IMR-90 (cell line): ENCODE data around the gene GPR152. TPM values are rescaled to one million over a fixed set of nuclear protein-coding genes. Genes with fewer than 3 reads are reported as not detected.

ENCODE experiments used
- ATAC-seq: fragments of 200-7000 bp; cut with Tn5 transposase; 2 replicates; pipeline ENCODE4 v1.9.1; 2020; ENCODE audit warnings: low read depth, mild to moderate bottlenecking, moderate library complexity
- BruUV-seq: library from RNA; stranded (reverse); fragments of 400-500 nt; replicated peaks from 2 replicates; lab custom pipeline; 2021; lab: Mats Ljungman, UMichigan
- CTCF ChIA-PET: fragments of 300-600 bp; formaldehyde crosslinking; extraction: SDS; loops from one replicate; lab custom pipeline; 2021; ENCODE audit warnings: antibody characterized with exemption; lab: Yijun Ruan, JAX
- POLR2A ChIA-PET: fragments of 300-600 bp; sonication (Branson Sonifier 250); formaldehyde crosslinking; loops from one replicate; lab custom pipeline; 2022; ENCODE audit warnings: antibody characterized with exemption; ENCODE audit not compliant: unreplicated experiment; lab: Charles Lee
- DNase-seq: peaks from one replicate; pipeline ENCODE4 v3.0.0; 2013
- H2AFZ ChIP-seq: replicated peaks from 2 replicates; pipeline ENCODE3; 2013; ENCODE audit warnings: low read length, mild to moderate bottlenecking; ENCODE audit not compliant: poor library complexity
- H2AK5ac ChIP-seq: 2 replicates; pipeline ENCODE4 v1.6.1; 2013; ENCODE audit warnings: low read depth, low read length, inconsistent platforms
- H2AK9ac ChIP-seq: replicated peaks from 2 replicates; pipeline ENCODE3; 2013; ENCODE audit warnings: mild to moderate bottlenecking, low read depth, low read length, moderate library complexity; ENCODE audit not compliant: poor library complexity
- H2BK120ac ChIP-seq: 2 replicates; pipeline ENCODE4 v1.6.1; 2013; ENCODE audit warnings: low read depth, low read length, inconsistent platforms
- H2BK15ac ChIP-seq: 3 replicates; pipeline ENCODE4 v1.6.1; 2013; ENCODE audit warnings: low read depth, low read length, inconsistent platforms
- H2BK20ac ChIP-seq: 2 replicates; pipeline ENCODE4 v1.6.1; 2013; ENCODE audit warnings: low read depth, mild to moderate bottlenecking, inconsistent platforms, low read length, moderate library complexity
- H2BK5ac ChIP-seq: 2 replicates; pipeline ENCODE4 v1.6.1; 2013; ENCODE audit warnings: mild to moderate bottlenecking, low read depth, low read length, inconsistent platforms; ENCODE audit not compliant: poor library complexity, severe bottlenecking
- H3K14ac ChIP-seq: replicated peaks from 2 replicates; pipeline ENCODE4 v1.6.1; 2013; ENCODE audit warnings: low read depth, low read length, inconsistent platforms
- H3K18ac ChIP-seq: 2 replicates; pipeline ENCODE4 v1.6.1; 2013; ENCODE audit warnings: low read depth, low read length, control low read depth
- H3K23ac ChIP-seq: 2 replicates; pipeline ENCODE4 v1.6.1; 2013; ENCODE audit warnings: low read depth, low read length, inconsistent platforms
- H3K27ac ChIP-seq: 2 replicates; pipeline ENCODE4 v1.5.1; 2013; ENCODE audit warnings: mild to moderate bottlenecking, control low read depth, low read length; ENCODE audit not compliant: insufficient read depth
- H3K27me3 ChIP-seq: 2 replicates; pipeline ENCODE4 v1.6.1; 2013; ENCODE audit warnings: low read length; ENCODE audit not compliant: control insufficient read depth, insufficient read depth
- H3K36me3 ChIP-seq: 2 replicates; pipeline ENCODE4 v1.6.1; 2013; ENCODE audit warnings: low read length, mixed read lengths; ENCODE audit not compliant: control insufficient read depth, insufficient read depth
- H3K4ac ChIP-seq: 2 replicates; pipeline ENCODE4 v1.6.1; 2013; ENCODE audit warnings: low read depth, low read length, inconsistent platforms
- H3K4me1 ChIP-seq: 2 replicates; pipeline ENCODE4 v1.6.1; 2013; ENCODE audit warnings: low read length, mixed read lengths; ENCODE audit not compliant: control insufficient read depth, insufficient read depth
- H3K4me2 ChIP-seq: 2 replicates; pipeline ENCODE4 v1.6.1; 2013; ENCODE audit warnings: low read depth, mild to moderate bottlenecking, control low read depth, low read length, moderate library complexity
- H3K4me3 ChIP-seq: 2 replicates; pipeline ENCODE4 v1.5.1; 2013; ENCODE audit warnings: low read depth, mild to moderate bottlenecking, control low read depth, low read length, moderate library complexity; ENCODE audit not compliant: insufficient read depth
- H3K56ac ChIP-seq: 2 replicates; pipeline ENCODE4 v1.6.1; 2013; ENCODE audit warnings: low read length, inconsistent platforms; ENCODE audit not compliant: insufficient read depth; ENCODE audit errors: extremely low read depth
- H3K79me1 ChIP-seq, 2 experiments: 2 replicates each; pipeline ENCODE4 v1.6.1; 2013; ENCODE audit warnings: low read length in 2 of 2, inconsistent platforms in 1 of 2, low read depth in 1 of 2
- H3K9ac ChIP-seq: 2 replicates; pipeline ENCODE4 v1.6.1; 2013; ENCODE audit warnings: low read depth, low read length, control low read depth
- H3K9me1 ChIP-seq: 2 replicates; pipeline ENCODE4 v1.6.1; 2013; ENCODE audit warnings: low read length, inconsistent platforms; ENCODE audit not compliant: insufficient read depth
- H3K9me3 ChIP-seq: 2 replicates; pipeline ENCODE4 v1.6.1; 2013; ENCODE audit warnings: low read length; ENCODE audit not compliant: control insufficient read depth, insufficient read depth
- H4K20me1 ChIP-seq: 2 replicates; pipeline ENCODE4 v1.6.1; 2013; ENCODE audit warnings: low read length, inconsistent platforms; ENCODE audit not compliant: insufficient read depth
- H4K5ac ChIP-seq: 2 replicates; pipeline ENCODE4 v1.6.1; 2013; ENCODE audit warnings: mild to moderate bottlenecking, low read depth, low read length, control low read depth
- H4K8ac ChIP-seq, 2 experiments: 2 replicates each; pipeline ENCODE4 v1.6.1; 2013; ENCODE audit warnings: low read depth in 2 of 2, low read length in 2 of 2, control low read depth in 1 of 2, inconsistent platforms in 1 of 2
- H4K91ac ChIP-seq: 2 replicates; pipeline ENCODE4 v1.6.1; 2013; ENCODE audit warnings: low read depth, low read length, inconsistent platforms; ENCODE audit not compliant: insufficient read depth
- CEBPB ChIP-seq: IDR thresholded peaks from 2 replicates; pipeline ENCODE4 v1.6.1; 2012; ENCODE audit warnings: low read depth, low read length, improper control_type of control experiment
- FOS ChIP-seq: fragments of 150-350 bp; IDR thresholded peaks from 2 replicates; pipeline ENCODE4 v1.6.1; 2016; ENCODE audit warnings: low read depth, low read length
- MAFK ChIP-seq: IDR thresholded peaks from 2 replicates; pipeline ENCODE4 v1.6.1; 2012; ENCODE audit warnings: low read depth, low read length, improper control_type of control experiment
- MAZ ChIP-seq: IDR thresholded peaks from 2 replicates; pipeline ENCODE4 v1.6.1; 2012; ENCODE audit warnings: low read depth, mild to moderate bottlenecking, low read length, improper control_type of control experiment, moderate library complexity, borderline replicate concordance
- MXI1 ChIP-seq: IDR thresholded peaks from 2 replicates; pipeline ENCODE4 v1.6.1; 2012; ENCODE audit warnings: low read depth, mild to moderate bottlenecking, low read length, moderate library complexity, borderline replicate concordance
- NFE2L2 ChIP-seq: fragments of 150-350 bp; IDR thresholded peaks from 2 replicates; pipeline ENCODE4 v1.6.1; 2016; ENCODE audit warnings: low read depth, mild to moderate bottlenecking, low read length
- RAD21 ChIP-seq: IDR thresholded peaks from 2 replicates; pipeline ENCODE4 v1.6.1; 2012; ENCODE audit warnings: low read length, improper control_type of control experiment
- RCOR1 ChIP-seq: IDR thresholded peaks from 2 replicates; pipeline ENCODE4 v1.6.1; 2012; ENCODE audit warnings: mild to moderate bottlenecking, low read length, improper control_type of control experiment; ENCODE audit not compliant: insufficient replicate concordance
- RFX5 ChIP-seq: IDR thresholded peaks from 2 replicates; pipeline ENCODE4 v1.8.0; 2012; ENCODE audit warnings: low read depth, mild to moderate bottlenecking, low read length, moderate library complexity
- SMC3 ChIP-seq: fragments of 150-350 bp; IDR thresholded peaks from 2 replicates; pipeline ENCODE4 v1.6.1; 2016; ENCODE audit warnings: low read depth, mild to moderate bottlenecking, antibody characterized with exemption, low read length, moderate library complexity
- USF2 ChIP-seq: fragments of 150-350 bp; IDR thresholded peaks from 2 replicates; pipeline ENCODE4 v1.6.1; 2017; ENCODE audit warnings: mild to moderate bottlenecking, antibody characterized with exemption, low read length, low read depth
- WGBS, 2 experiments: methylation state at CpG; one replicate each; pipeline versions ENCODE4 v1.1.5 to v1.1.7; 2013; ENCODE audit warnings: missing lambda C conversion rate in 2 of 2; ENCODE audit not compliant: insufficient read length in 1 of 2; ENCODE audit errors: extremely low coverage in 2 of 2; 5-methylcytosine and 5-hydroxymethylcytosine counted together
- dilution Hi-C: fragments of 300-500 bp; cut with HindIII; formaldehyde crosslinking; loops from one replicate; pipeline ENCODE4 v1.14.3; 2018; ENCODE audit warnings: low sequenced_read_pairs; ENCODE audit not compliant: unreplicated experiment
- in situ Hi-C: fragments of 300-500 bp; cut with MboI; formaldehyde crosslinking; loops from 3 replicates; pipeline ENCODE4 v1.14.3; 2019; ENCODE audit warnings: low sequenced_read_pairs, inconsistent platforms, mixed read lengths
- intact Hi-C: fragments of 100-400 bp; cut with micrococcal nuclease; formaldehyde crosslinking; loops from 2 replicates; pipeline ENCODE4 v1.10.0; 2022
- polyA plus RNA-seq, 3 experiments: library from polyadenylated mRNA; depleted of rRNA; stranded (reverse); fragments of >200 nt; gene quantifications; 2 replicates each; pipeline ENCODE4 v1.2.3, GENCODE V29; 2012; ENCODE audit warnings: low replicate concordance in 1 of 3
- total RNA-seq: library from RNA; depleted of rRNA; stranded (reverse); fragments of >200 nt; gene quantifications from 2 replicates; pipeline ENCODE4 v1.2.3, GENCODE V29; 2012

Gene GPR152
- total and polyA plus RNA-seq, 2 of the 4 experiments (the other 2 are of a cell fraction): not detected

- no peaks in the 10 kb centered on the region for H4K20me1 ChIP-seq
- H3K9me3 ChIP-seq: no peaks in the 10 kb centered on the region
- dilution Hi-C loops: no loop called here
- H3K27me3 ChIP-seq: no peaks in the 10 kb centered on the region; the same call in 1 of the 2 replicates
- H3K18ac ChIP-seq: no peak overlapping the region; the same call in 1 of the 2 replicates
- BruUV-seq: no TSS peak
- no peak overlapping the region for H3K56ac ChIP-seq
- 35% methylated on average over 5 of the region's 56 CpGs; no CpG with 5 or more reads in 1 of the 2 experiments for WGBS, 2 experiments
- CTCF ChIA-PET: interaction anchor here (0.9 kb wide), 1 partner anchor 113 kb away, joined by 3 read pairs; no protein-coding TSS in a partner anchor
- no peak overlapping the region for H2BK20ac ChIP-seq
- H3K4ac ChIP-seq: peak overlapping the region; percentile 84
- H3K23ac ChIP-seq: peak overlapping the region; percentile 85; the same call in 1 of the 2 replicates
- H3K9me1 ChIP-seq: peaks cover 12% of the 10 kb centered on the region
- peak overlapping the region; percentile 87 for H4K5ac ChIP-seq
- H3K36me3 ChIP-seq: peaks cover 2% of the 10 kb centered on the region; the same call in 1 of the 2 replicates
- H2BK5ac ChIP-seq: peak overlapping the region; percentile 41
- peak overlapping the region; percentile 92 to 95 for H4K8ac ChIP-seq
- H2AK5ac ChIP-seq: peak overlapping the region; percentile 49
- no peak overlapping the region for H2BK15ac ChIP-seq
- H3K4me2 ChIP-seq: peak overlapping the region; percentile 88
- H2AK9ac ChIP-seq: peak overlapping the region; percentile 95
- peak; percentile 24 for ATAC-seq
- POLR2A ChIA-PET: interaction anchor here (0.5 kb wide), 1 partner anchor 51 kb away, joined by 6 read pairs; no protein-coding TSS in a partner anchor
- peak overlapping the region; percentile 62 for H3K4me3 ChIP-seq
- H3K79me1 ChIP-seq: peaks cover 4 to 24% of the 10 kb centered on the region in 2 experiments; a peak in 2 of 4 replicates
- no peak overlapping the region for H2BK120ac ChIP-seq
- H3K4me1 ChIP-seq: peaks cover 9% of the 10 kb centered on the region
- peak overlapping the region; percentile 56 for H3K27ac ChIP-seq
- intact Hi-C loops: no loop called here
- peak overlapping the region; percentile 54 for H3K9ac ChIP-seq
- no peak for TF ChIP-seq CEBPB
- TF ChIP-seq NFE2L2: no peak
- peak; percentile 10; the same call in 1 of the 2 replicates for TF ChIP-seq MAZ
- TF ChIP-seq RCOR1: no peak
- peak; percentile 81 for TF ChIP-seq USF2
- no peak for TF ChIP-seq FOS
- TF ChIP-seq RFX5: no peak
- TF ChIP-seq RAD21: no peak
- 0 out of 2 replicates have a peak, but pooled peaks have one; percentile 13 for TF ChIP-seq MXI1
- no peak for TF ChIP-seq MAFK
- no peak for TF ChIP-seq SMC3
- peak overlapping the region; percentile 72 for H4K91ac ChIP-seq
- peak overlapping the region; percentile 97 for H2AFZ ChIP-seq
- in situ Hi-C loops: no loop called here
- peak overlapping the region; percentile 89 for H3K14ac ChIP-seq
- peak; percentile 42 for DNase-seq
These were observed 12.1 kb upstream of the GPR152 start for GRCh38 chr11:67464411-67465188.
